ENCODE data around the gene PNPLA6. TPM values are rescaled to one million over a fixed set of nuclear protein-coding genes. Genes with fewer than 3 reads are reported as not detected.

PNPLA6 gene

Small RNAs within 50 kb of the gene (small RNA-seq; reads per million reads assigned to genes)
- not detected for gene AC008878.2 (ENCODE audit: insufficient read depth)

Measured in mesendoderm (in vitro differentiated cells).